Karpas-422 (cell line): ENCODE results near the gene E2F6. TPM values are rescaled to one million over a fixed set of nuclear protein-coding genes. Genes with fewer than 3 reads are reported as not detected.

Experiments
- DNase-seq: peaks from one replicate; pipeline ENCODE4 v3.0.0-alpha.2; 2015
- H2AFZ ChIP-seq: fragments of 200-600 bp; sonication (generic); 2 replicates; pipeline ENCODE4 v1.6.1; 2014; ENCODE audit warnings: antibody characterized with exemption, low read length, mixed read lengths
- H3K27ac ChIP-seq: fragments of 200-600 bp; sonication (generic); 2 replicates; pipeline ENCODE4 v1.5.1; 2014; ENCODE audit warnings: mild to moderate bottlenecking, low read length, moderate library complexity
- H3K27me3 ChIP-seq: fragments of 200-600 bp; sonication (generic); 2 replicates; pipeline ENCODE4 v1.6.1; 2014; ENCODE audit warnings: low read length, mixed read lengths
- H3K36me3 ChIP-seq: fragments of 200-600 bp; sonication (generic); 2 replicates; pipeline ENCODE4 v1.6.1; 2014; ENCODE audit warnings: low read length, mixed read lengths; ENCODE audit not compliant: insufficient read depth
- H3K4me1 ChIP-seq: fragments of 200-600 bp; sonication (generic); 2 replicates; pipeline ENCODE4 v1.6.1; 2014; ENCODE audit warnings: mild to moderate bottlenecking, low read length, mixed read lengths
- H3K4me2 ChIP-seq: fragments of 200-600 bp; sonication (generic); 2 replicates; pipeline ENCODE4 v1.6.1; 2014; ENCODE audit warnings: low read length, low read depth, mild to moderate bottlenecking; ENCODE audit not compliant: poor library complexity, severe bottlenecking
- H3K4me3 ChIP-seq: fragments of 200-600 bp; sonication (generic); 2 replicates; pipeline ENCODE4 v1.5.1; 2014; ENCODE audit warnings: mild to moderate bottlenecking, antibody characterized with exemption, low read length, mixed read lengths
- H3K79me2 ChIP-seq: fragments of 200-600 bp; sonication (generic); 2 replicates; pipeline ENCODE4 v1.6.1; 2014; ENCODE audit warnings: mild to moderate bottlenecking, low read length, mixed read lengths
- H3K9ac ChIP-seq: fragments of 200-600 bp; sonication (generic); 2 replicates; pipeline ENCODE4 v1.6.0; 2014; ENCODE audit warnings: low read length
- H3K9me2 ChIP-seq: fragments of 200-600 bp; sonication (generic), shearing (Covaris generic); replicated peaks from 2 replicates; pipeline ENCODE4 v1.6.0; 2014; ENCODE audit warnings: mild to moderate bottlenecking, low read length, moderate library complexity; ENCODE audit not compliant: insufficient read depth
- H3K9me3 ChIP-seq: fragments of 300-700, 200-600 bp; sonication (generic); 2 replicates; pipeline ENCODE4 v1.6.1; 2014; ENCODE audit warnings: low read length, mixed read lengths
- H4K20me1 ChIP-seq: fragments of 200-600 bp; sonication (generic); 2 replicates; pipeline ENCODE4 v1.6.1; 2014; ENCODE audit warnings: mild to moderate bottlenecking, antibody characterized with exemption, low read length, low read depth; ENCODE audit not compliant: insufficient read depth
- total RNA-seq: library from RNA; depleted of rRNA; stranded (reverse); fragments of >200 nt; shearing (Covaris generic); gene quantifications from 2 replicates; pipeline ENCODE4 v1.2.3, GENCODE V29; 2014; ENCODE audit warnings: low replicate concordance; rRNA removed

Gene E2F6
- total RNA-seq = 11.5 and 14.6 TPM in 2 replicates

DNA sequence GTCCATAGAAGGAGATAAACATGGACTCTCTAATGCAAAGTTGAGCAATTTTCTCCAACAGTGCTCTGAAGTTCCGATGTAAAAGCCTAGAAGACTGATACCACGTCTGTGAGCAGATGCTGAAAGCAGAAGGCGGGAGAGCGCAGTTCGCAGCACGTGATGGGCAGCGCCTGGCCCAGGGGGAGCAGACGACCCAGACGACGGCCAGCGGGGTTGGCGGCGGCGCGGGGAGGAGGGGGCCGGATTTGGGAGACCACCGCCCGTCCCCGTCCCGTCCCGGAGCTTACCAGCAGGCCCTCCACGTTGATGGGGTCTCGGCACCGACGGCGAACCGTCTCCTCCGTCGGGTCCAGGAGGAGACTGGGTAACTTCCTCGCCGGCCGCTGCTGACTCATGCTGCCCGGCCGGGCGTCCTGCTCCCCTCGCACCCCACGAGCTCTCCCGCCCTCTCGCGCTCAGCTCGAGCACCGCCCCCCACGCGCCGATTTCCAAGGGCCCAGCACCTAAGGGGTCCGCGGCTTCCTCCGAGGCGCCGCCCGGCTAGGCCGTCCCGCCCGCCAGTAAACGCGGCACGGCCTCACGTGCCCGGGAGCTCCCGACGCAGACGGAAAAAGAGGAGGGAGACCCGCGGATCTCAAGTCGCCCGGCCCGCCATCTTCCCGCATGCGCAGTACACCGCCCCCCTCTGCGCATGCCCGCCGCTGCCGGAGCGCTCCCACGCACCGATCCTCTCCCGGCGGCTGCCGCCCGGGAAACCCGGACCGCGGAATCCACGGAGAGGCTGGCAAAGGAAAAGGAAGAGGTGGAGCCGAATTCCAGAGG, at the start of gene E2F6:
Gene E2F6, minus strand, starts transcription at position 677 of the 822 bp plus-strand sequence. Its CDS starts 282 bp downstream, at position 395.
- Histone ChIP-seq H4K20me1 (no peaks in the 10 kb centered on the region), H2AFZ (peak within 1 kb of the TSS; percentile 64), H3K9me2 (no peaks in the 10 kb centered on the region), H3K4me2 (peak within 1 kb of the TSS; percentile 90), H3K27ac (peak within 1 kb of the TSS; percentile 10), H3K4me3 (peak within 1 kb of the TSS; percentile 77), H3K27me3 (no peaks in the 10 kb centered on the region), H3K79me2 (peaks cover 77% of the 10 kb centered on the region), H3K4me1 (peaks cover 35% of the 10 kb centered on the region), H3K9ac (peak within 1 kb of the TSS; percentile 80), H3K9me3 (no peaks in the 10 kb centered on the region), H3K36me3 (peaks cover 10% of the 10 kb centered on the region; the same call in 1 of the 2 replicates)
- peak; percentile 89 for DNase-seq

DNA sequence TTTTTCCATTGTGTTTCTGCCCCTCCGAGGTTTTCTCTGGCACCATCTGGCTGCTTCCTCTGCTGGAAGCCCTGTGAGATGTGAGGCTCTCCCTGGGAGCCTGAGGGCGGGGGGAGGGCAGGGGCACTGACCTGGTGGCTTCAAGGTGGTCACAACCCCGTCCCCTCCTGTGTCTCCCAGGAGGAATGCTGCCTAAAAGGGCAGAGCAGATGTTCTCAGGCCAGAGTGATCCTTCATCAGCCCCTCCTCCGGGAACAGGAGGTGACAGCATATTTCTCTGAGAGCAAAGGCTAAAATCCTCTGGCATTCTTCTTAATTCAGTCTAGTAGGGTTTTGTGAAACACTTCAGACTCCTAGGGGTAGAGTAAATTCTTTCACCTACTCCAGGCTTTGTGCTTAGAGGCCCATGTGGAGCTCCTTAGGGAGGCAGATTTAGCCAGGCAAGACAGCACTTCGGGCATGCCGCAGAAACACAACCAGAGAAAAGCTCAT, 49.6 kb upstream of the E2F6 start:
- no peak overlapping the region for H3K4me3 ChIP-seq
- no peaks in the 10 kb centered on the region for H3K4me1 ChIP-seq
- H3K27me3 ChIP-seq = no peaks in the 10 kb centered on the region
- no peak overlapping the region for H3K9ac ChIP-seq
- no peaks in the 10 kb centered on the region for H3K79me2 ChIP-seq
- no peak overlapping the region for H3K27ac ChIP-seq
- no peaks in the 10 kb centered on the region for H3K9me2 ChIP-seq
- no peak overlapping the region for H2AFZ ChIP-seq
- no peaks in the 10 kb centered on the region for H3K36me3 ChIP-seq
- H4K20me1 ChIP-seq = 0 out of 2 replicates have a peak, but pooled peaks cover 14% of the 10 kb centered on the region
- H3K4me2 ChIP-seq = no peak overlapping the region
- H3K9me3 ChIP-seq = no peaks in the 10 kb centered on the region
- DNase-seq = no peak

DNA sequence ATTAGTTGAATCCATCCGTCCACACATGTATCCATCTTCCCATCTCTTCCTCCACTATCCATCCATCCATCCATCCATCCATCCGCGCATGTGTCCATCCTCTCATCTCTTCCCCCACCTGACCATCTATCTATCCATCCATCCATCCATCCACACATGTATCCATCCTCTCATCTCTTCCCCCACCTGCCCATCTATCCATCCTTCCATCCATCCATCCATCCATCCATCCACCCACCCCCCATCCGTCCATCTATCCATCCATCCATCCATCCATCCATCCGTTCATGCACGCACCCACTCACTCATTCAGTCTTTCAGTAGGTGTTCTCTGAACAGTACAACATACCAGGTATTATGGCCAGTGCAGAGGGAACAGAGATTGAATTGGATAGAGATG, 48.9 kb upstream of the E2F6 start:
- Histone ChIP-seq H4K20me1 (0 out of 2 replicates have a peak, but pooled peaks cover 14% of the 10 kb centered on the region), H3K4me2 (no peak overlapping the region), H3K4me3 (no peak overlapping the region), H3K27me3 (no peaks in the 10 kb centered on the region), H3K79me2 (no peaks in the 10 kb centered on the region), H3K36me3 (no peaks in the 10 kb centered on the region), H3K27ac (no peak overlapping the region), H2AFZ (no peak overlapping the region), H3K9ac (no peak overlapping the region), H3K9me2 (no peaks in the 10 kb centered on the region), H3K9me3 (no peaks in the 10 kb centered on the region), H3K4me1 (no peaks in the 10 kb centered on the region)
- no peak for DNase-seq

DNA sequence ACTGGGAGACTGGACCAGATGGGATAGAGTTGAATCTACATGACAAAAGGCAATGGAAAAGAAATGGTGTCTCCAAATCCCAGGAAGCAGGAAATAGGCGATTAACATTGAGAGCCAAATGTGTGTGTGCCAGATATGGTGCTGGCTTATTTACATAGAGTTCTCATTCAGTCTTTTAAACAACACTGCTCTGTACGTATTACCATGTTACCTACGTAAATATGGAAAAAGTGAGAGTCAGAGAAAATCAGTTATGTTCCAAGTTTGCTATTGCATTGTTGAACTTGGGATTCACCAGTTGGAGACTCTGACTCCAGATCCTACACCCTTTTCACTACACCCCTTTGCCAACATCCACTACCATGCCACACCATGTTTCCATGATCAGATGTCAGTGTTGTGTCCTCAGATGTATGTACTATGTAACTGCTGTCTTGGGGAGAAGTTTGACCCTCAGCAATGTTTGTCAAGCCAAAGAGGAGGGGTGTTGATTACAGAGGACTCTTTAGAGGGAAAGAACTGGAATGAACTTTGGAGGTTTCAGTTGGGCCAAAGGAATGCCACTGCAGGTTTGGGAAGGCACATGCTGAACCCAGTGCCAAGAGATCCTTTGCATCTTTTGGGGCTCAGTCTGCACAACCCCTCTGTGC, 48.2 kb upstream of the E2F6 start:
- H3K79me2 ChIP-seq = no peaks in the 10 kb centered on the region
- no peaks in the 10 kb centered on the region for H3K9me3 ChIP-seq
- DNase-seq = no peak

GRCh38 chr2:11513319-11513718, 47.4 kb upstream of the E2F6 start:
- Histone ChIP-seq H3K4me1 (no peaks in the 10 kb centered on the region), H3K27ac (no peak overlapping the region), H3K4me2 (no peak overlapping the region), H4K20me1 (0 out of 2 replicates have a peak, but pooled peaks cover 14% of the 10 kb centered on the region), H2AFZ (no peak overlapping the region), H3K4me3 (no peak overlapping the region), H3K36me3 (no peaks in the 10 kb centered on the region), H3K9me3 (no peaks in the 10 kb centered on the region), H3K79me2 (no peaks in the 10 kb centered on the region), H3K9me2 (no peaks in the 10 kb centered on the region), H3K27me3 (no peaks in the 10 kb centered on the region), H3K9ac (no peak overlapping the region)
- no peak for DNase-seq

More for the DNA sequence above, 48.2 kb upstream of the E2F6 start:
- Histone ChIP-seq H3K36me3 (no peaks in the 10 kb centered on the region), H3K4me1 (no peaks in the 10 kb centered on the region), H3K9ac (no peak overlapping the region), H2AFZ (no peak overlapping the region), H4K20me1 (0 out of 2 replicates have a peak, but pooled peaks cover 14% of the 10 kb centered on the region), H3K9me2 (no peaks in the 10 kb centered on the region), H3K27me3 (no peaks in the 10 kb centered on the region), H3K4me3 (no peak overlapping the region), H3K4me2 (no peak overlapping the region), H3K27ac (no peak overlapping the region)

DNA sequence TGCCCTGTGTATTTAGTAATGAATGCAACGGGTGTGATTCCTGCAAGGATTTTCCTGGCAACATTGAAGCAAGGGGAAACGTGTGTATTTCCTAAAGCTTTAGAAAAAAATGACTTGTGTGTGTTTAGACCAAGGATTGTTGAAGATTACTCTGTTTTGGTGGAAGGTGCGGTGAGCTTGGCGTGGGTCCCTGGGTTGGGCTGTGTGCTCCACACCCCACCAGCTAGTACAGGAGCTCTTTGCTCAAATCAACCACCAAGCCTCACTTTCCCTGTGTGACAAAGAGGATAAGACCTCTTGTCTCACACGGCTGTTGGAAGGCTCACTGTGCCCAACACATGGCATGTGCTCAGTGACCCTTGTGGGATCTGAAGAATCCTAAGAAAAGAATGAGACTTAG, 46.5 kb upstream of the E2F6 start:
- no peak for DNase-seq
- Histone ChIP-seq H3K36me3 (no peaks in the 10 kb centered on the region), H3K79me2 (no peaks in the 10 kb centered on the region), H3K4me3 (no peak overlapping the region), H3K9ac (no peak overlapping the region), H3K9me2 (no peaks in the 10 kb centered on the region), H3K4me2 (no peak overlapping the region), H3K27me3 (no peaks in the 10 kb centered on the region), H3K27ac (no peak overlapping the region), H2AFZ (no peak overlapping the region), H3K4me1 (no peaks in the 10 kb centered on the region), H4K20me1 (0 out of 2 replicates have a peak, but pooled peaks cover 14% of the 10 kb centered on the region), H3K9me3 (no peaks in the 10 kb centered on the region)

DNA sequence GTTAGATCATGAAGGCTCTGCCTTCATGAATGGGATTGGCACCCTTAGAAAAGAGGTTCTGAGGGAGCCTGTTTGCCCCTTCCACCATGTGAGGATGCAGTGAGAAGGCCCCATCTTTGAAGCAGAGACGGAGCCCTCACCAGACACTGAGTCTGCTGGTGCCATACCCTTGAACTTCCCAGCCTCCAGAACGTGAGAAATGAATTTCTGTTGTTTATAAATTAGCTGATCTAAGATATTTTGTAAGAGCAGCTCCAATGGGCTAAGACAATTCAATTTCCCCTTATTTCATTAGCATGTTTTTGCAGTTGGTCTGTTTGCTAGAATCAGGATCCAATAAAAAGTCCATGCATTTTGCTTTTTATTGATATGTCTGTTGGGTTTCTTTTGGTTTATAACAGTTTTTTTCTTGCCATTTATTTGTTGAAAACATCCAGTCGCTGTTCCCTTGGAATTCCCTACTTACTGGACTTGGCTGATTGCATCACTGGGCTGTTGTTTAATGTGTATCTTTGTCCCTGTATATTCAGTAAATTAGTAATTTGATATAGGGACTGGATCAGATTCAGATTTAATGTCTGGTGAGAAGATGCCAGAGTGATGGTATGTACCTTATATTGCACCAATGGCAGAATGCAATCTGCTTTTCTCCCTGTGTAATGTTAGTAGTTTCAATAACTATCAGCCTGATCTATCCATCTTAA, 43.8 kb upstream of the E2F6 start:
- no peaks in the 10 kb centered on the region for H3K27me3 ChIP-seq
- no peaks in the 10 kb centered on the region for H3K9me2 ChIP-seq
- no peak overlapping the region for H2AFZ ChIP-seq
- no peak overlapping the region for H3K27ac ChIP-seq
- H3K9me3 ChIP-seq = no peaks in the 10 kb centered on the region
- H3K4me3 ChIP-seq = no peak overlapping the region
- 0 out of 2 replicates have a peak, but pooled peaks cover 14% of the 10 kb centered on the region for H4K20me1 ChIP-seq
- no peaks in the 10 kb centered on the region for H3K79me2 ChIP-seq
- DNase-seq = no peak
- no peak overlapping the region for H3K4me2 ChIP-seq
- H3K4me1 ChIP-seq = no peaks in the 10 kb centered on the region
- H3K9ac ChIP-seq = no peak overlapping the region
- no peaks in the 10 kb centered on the region for H3K36me3 ChIP-seq
